GM23338 (cell line): Measurements from ENCODE around the gene ABCC6. TPM values are rescaled to one million over a fixed set of nuclear protein-coding genes. Genes with fewer than 3 reads are reported as not detected.
A peak's percentile ranks its signal among the peaks of the same experiment; 100 is the strongest.

Source experiments
- ATAC-seq: fragments of 200-7000 bp; cut with Tn5 transposase; 3 replicates; pipeline ENCODE4 v1.9.1; 2020
- DNase-seq: peaks from one replicate; pipeline ENCODE4 v3.0.0-alpha.2; 2015; ENCODE audit warnings: low spot score
- H2AFZ ChIP-seq: fragments of 200-600 bp; sonication (generic); 2 replicates; pipeline ENCODE4 v1.8.0; 2016; ENCODE audit warnings: antibody characterized with exemption, mild to moderate bottlenecking, moderate library complexity
- H3F3A ChIP-seq: fragments of 200-600 bp; sonication (generic); replicated peaks from 2 replicates; pipeline ENCODE4 v1.8.0; 2017; ENCODE audit warnings: antibody characterized with exemption, mixed run types, low read depth
- H3K27ac ChIP-seq: fragments of 200-600 bp; sonication (generic); 2 replicates; pipeline ENCODE4 v1.6.1; 2016; ENCODE audit warnings: low read depth
- H3K27me3 ChIP-seq: fragments of 200-600 bp; sonication (generic); 2 replicates; pipeline ENCODE4 v1.8.0; 2016; ENCODE audit warnings: mild to moderate bottlenecking, mixed run types, moderate library complexity; ENCODE audit not compliant: insufficient read depth
- H3K36me3 ChIP-seq: fragments of 200-600 bp; sonication (generic); 2 replicates; pipeline ENCODE4 v1.8.0; 2016; ENCODE audit warnings: mild to moderate bottlenecking; ENCODE audit not compliant: insufficient read depth
- H3K4me1 ChIP-seq: fragments of 200-600 bp; sonication (generic); 2 replicates; pipeline ENCODE4 v1.8.0; 2016; ENCODE audit warnings: mild to moderate bottlenecking, moderate library complexity; ENCODE audit not compliant: insufficient read depth
- H3K4me2 ChIP-seq: fragments of 200-600 bp; sonication (generic); 2 replicates; pipeline ENCODE4 v1.7.1; 2017; ENCODE audit warnings: mixed run types
- H3K4me3 ChIP-seq: fragments of 200-600 bp; sonication (generic); 2 replicates; pipeline ENCODE4 v1.6.1; 2016; ENCODE audit warnings: mixed run types
- H3K79me2 ChIP-seq: fragments of 200-600 bp; sonication (generic); replicated peaks from 2 replicates; pipeline ENCODE4 v1.8.0; 2017; ENCODE audit warnings: mild to moderate bottlenecking; ENCODE audit not compliant: insufficient read depth
- H3K9me2 ChIP-seq: fragments of 200-600 bp; sonication (generic); 2 replicates; pipeline ENCODE4 v1.8.0; 2017; ENCODE audit not compliant: insufficient read depth
- H4K20me1 ChIP-seq: fragments of 200-600 bp; sonication (generic); replicated peaks from 2 replicates; pipeline ENCODE4 v1.8.0; 2017; ENCODE audit warnings: mild to moderate bottlenecking; ENCODE audit not compliant: insufficient read depth
- H3K27ac Mint-ChIP-seq: 2 replicates; pipeline ENCODE4 v1.8.0; 2020; ENCODE audit warnings: inconsistent platforms, mild to moderate bottlenecking, moderate library complexity, mixed read lengths
- H3K27me3 Mint-ChIP-seq: 3 replicates; pipeline ENCODE4 v1.8.0; 2022; ENCODE audit warnings: low read depth, mild to moderate bottlenecking, moderate library complexity, mixed read lengths, inconsistent platforms; ENCODE audit not compliant: insufficient read depth, poor library complexity
- H3K36me3 Mint-ChIP-seq: 3 replicates; pipeline ENCODE4 v1.8.0; 2021; ENCODE audit warnings: low read depth, mild to moderate bottlenecking, inconsistent platforms, moderate library complexity, mixed read lengths
- H3K4me1 Mint-ChIP-seq: 3 replicates; pipeline ENCODE4 v1.8.0; 2020; ENCODE audit warnings: mild to moderate bottlenecking, inconsistent platforms, mixed read lengths
- H3K4me3 Mint-ChIP-seq: 3 replicates; pipeline ENCODE4 v1.8.0; 2021; ENCODE audit warnings: moderate library complexity, mild to moderate bottlenecking, inconsistent platforms, mixed read lengths
- H3K9me3 Mint-ChIP-seq: 3 replicates; pipeline ENCODE4 v1.8.0; 2020; ENCODE audit warnings: moderate library complexity, mild to moderate bottlenecking, inconsistent platforms, mixed read lengths
- EZH2 ChIP-seq: fragments of 200-600 bp; sonication (generic); IDR thresholded peaks from one replicate; pipeline ENCODE4 v1.8.0; 2017; ENCODE audit warnings: antibody characterized with exemption, mild to moderate bottlenecking, low read depth; ENCODE audit not compliant: unreplicated experiment
- EZH2phosphoT487 ChIP-seq: fragments of 200-600 bp; sonication (generic); IDR thresholded peaks from one replicate; pipeline ENCODE4 v1.8.1; 2018; ENCODE audit warnings: antibody characterized with exemption; ENCODE audit not compliant: unreplicated experiment
- JUNB ChIP-seq: IDR thresholded peaks from one replicate; pipeline ENCODE4 v1.6.1; 2016; ENCODE audit warnings: antibody characterized with exemption; ENCODE audit not compliant: unreplicated experiment
- NANOG ChIP-seq: IDR thresholded peaks from 2 replicates; pipeline ENCODE4 v1.6.1; 2016; ENCODE audit warnings: antibody characterized with exemption, borderline replicate concordance
- POLR2AphosphoS5 ChIP-seq: IDR thresholded peaks from 2 replicates; pipeline ENCODE4 v1.6.1; 2016; ENCODE audit warnings: antibody characterized with exemption, low read depth
- ZNF331 ChIP-seq: fragments of 250-450 bp; sonication (Bioruptor Pico); IDR thresholded peaks from 2 replicates; pipeline ENCODE4 v1.5.0; 2020; ENCODE audit warnings: low read depth, mild to moderate bottlenecking, moderate library complexity
- ZNF462 ChIP-seq: fragments of 250-450 bp; sonication (Bioruptor Pico); IDR thresholded peaks from 2 replicates; pipeline ENCODE4 v1.5.0; 2020; ENCODE audit warnings: mild to moderate bottlenecking, moderate library complexity
- polyA plus RNA-seq: library from polyadenylated mRNA; unstranded; fragments of >200 nt; fragmentation: Nextera tagmentation; extraction: Ambion mirVana; gene quantifications from 2 replicates; pipeline ENCODE4 v1.2.1, GENCODE V29; 2016
- total RNA-seq: library from RNA; depleted of rRNA; stranded (reverse); fragments of >200 nt; shearing (Covaris generic); gene quantifications from 2 replicates; pipeline ENCODE4 v1.2.3, GENCODE V29; 2014
- TF ChIP-seq, protein P1 (sequence below): IDR thresholded peaks from 2 replicates; pipeline ENCODE4 v1.6.1; 2016; ENCODE audit warnings: antibody characterized with exemption
- TF ChIP-seq, protein P2 (sequence below), 2 experiments: fragments of 200-600 bp in 1 of 2; sonication (generic) in 1 of 2; conservative IDR thresholded peaks; 2 replicates each; pipeline versions ENCODE4 v1.5.1 to v1.6.1; 2016 to 2017; ENCODE audit warnings: antibody characterized with exemption in 2 of 2, low read depth in 2 of 2, mild to moderate bottlenecking in 2 of 2, moderate library complexity in 1 of 2

The ABCC6 gene
- total and polyA plus RNA-seq, 2 experiments from 2014 or later: 0.73 to 2.8 TPM

DNA sequence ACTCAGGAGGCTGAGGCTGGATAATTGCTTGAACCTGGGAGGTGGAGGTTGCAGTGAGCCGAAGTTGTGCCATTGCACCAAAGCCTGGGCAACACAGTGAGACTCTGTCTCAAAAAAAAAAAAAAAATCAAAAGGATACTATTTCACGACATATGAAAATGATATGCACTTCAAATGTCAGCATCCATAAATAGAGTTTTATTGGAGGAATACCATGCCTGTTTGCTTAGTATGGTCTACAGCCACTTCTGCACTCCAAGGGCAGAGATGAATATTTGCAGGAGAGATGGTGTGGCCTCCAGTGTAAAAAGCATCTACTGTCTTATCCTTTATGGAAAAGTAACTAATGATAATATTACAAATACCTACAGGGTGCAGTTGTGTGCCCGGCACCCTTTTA is 27.2 kb downstream of the ABCC6 start:
- ATAC-seq: no peak
- no peak overlapping the region for H3K4me3 Mint-ChIP-seq

GRCh38 chr16:16191493-16192167 is 31.7 kb downstream of the ABCC6 start:
- no peaks in the 10 kb centered on the region for H3K79me2 ChIP-seq
- no peak overlapping the region for H3K4me3 ChIP-seq
- H3K27me3 ChIP-seq: no peaks in the 10 kb centered on the region
- no peak overlapping the region for H3K27ac ChIP-seq
- H3K36me3 ChIP-seq: no peaks in the 10 kb centered on the region
- no peaks in the 10 kb centered on the region for H3K9me2 ChIP-seq
- H3K4me1 ChIP-seq: no peaks in the 10 kb centered on the region
- no peaks in the 10 kb centered on the region for H4K20me1 ChIP-seq
- H3K4me1 Mint-ChIP-seq: peaks cover 8% of the 10 kb centered on the region
- H2AFZ ChIP-seq: peak overlapping the region; percentile 76
- H3K4me3 Mint-ChIP-seq: no peak overlapping the region
- H3F3A ChIP-seq: no peaks in the 10 kb centered on the region
- H3K9me3 Mint-ChIP-seq: no peaks in the 10 kb centered on the region
- ATAC-seq (no peak; the same call in 1 of the 3 replicates), DNase-seq (no peak)
- H3K27me3 Mint-ChIP-seq: peaks cover 8% of the 10 kb centered on the region
- no peak overlapping the region for H3K27ac Mint-ChIP-seq
- no peaks in the 10 kb centered on the region for H3K36me3 Mint-ChIP-seq
- no peak overlapping the region for H3K4me2 ChIP-seq
- TF ChIP-seq ZNF331 (CRISPR knock-in tag): no peak
- TF ChIP-seq, protein P1, sequence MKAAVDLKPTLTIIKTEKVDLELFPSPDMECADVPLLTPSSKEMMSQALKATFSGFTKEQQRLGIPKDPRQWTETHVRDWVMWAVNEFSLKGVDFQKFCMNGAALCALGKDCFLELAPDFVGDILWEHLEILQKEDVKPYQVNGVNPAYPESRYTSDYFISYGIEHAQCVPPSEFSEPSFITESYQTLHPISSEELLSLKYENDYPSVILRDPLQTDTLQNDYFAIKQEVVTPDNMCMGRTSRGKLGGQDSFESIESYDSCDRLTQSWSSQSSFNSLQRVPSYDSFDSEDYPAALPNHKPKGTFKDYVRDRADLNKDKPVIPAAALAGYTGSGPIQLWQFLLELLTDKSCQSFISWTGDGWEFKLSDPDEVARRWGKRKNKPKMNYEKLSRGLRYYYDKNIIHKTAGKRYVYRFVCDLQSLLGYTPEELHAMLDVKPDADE: no peak
- TF ChIP-seq EZH2: no peak
- TF ChIP-seq NANOG: no peak
- no peak for TF ChIP-seq POLR2AphosphoS5
- no peak for TF ChIP-seq ZNF462 (CRISPR knock-in tag)

More for the DNA sequence above, 27.2 kb downstream of the ABCC6 start:
- Mint-ChIP-seq H3K27me3 (peaks cover 7% of the 10 kb centered on the region), H3K4me1 (peaks cover 11% of the 10 kb centered on the region), H3K36me3 (no peaks in the 10 kb centered on the region), H3K9me3 (no peaks in the 10 kb centered on the region), H3K27ac (no peak overlapping the region)
- H4K20me1 ChIP-seq: no peaks in the 10 kb centered on the region
- H3K36me3 ChIP-seq: no peaks in the 10 kb centered on the region
- H3K27me3 ChIP-seq: no peaks in the 10 kb centered on the region
- no peak for DNase-seq
- H3K9me2 ChIP-seq: no peaks in the 10 kb centered on the region
- TF ChIP-seq, protein P2, sequence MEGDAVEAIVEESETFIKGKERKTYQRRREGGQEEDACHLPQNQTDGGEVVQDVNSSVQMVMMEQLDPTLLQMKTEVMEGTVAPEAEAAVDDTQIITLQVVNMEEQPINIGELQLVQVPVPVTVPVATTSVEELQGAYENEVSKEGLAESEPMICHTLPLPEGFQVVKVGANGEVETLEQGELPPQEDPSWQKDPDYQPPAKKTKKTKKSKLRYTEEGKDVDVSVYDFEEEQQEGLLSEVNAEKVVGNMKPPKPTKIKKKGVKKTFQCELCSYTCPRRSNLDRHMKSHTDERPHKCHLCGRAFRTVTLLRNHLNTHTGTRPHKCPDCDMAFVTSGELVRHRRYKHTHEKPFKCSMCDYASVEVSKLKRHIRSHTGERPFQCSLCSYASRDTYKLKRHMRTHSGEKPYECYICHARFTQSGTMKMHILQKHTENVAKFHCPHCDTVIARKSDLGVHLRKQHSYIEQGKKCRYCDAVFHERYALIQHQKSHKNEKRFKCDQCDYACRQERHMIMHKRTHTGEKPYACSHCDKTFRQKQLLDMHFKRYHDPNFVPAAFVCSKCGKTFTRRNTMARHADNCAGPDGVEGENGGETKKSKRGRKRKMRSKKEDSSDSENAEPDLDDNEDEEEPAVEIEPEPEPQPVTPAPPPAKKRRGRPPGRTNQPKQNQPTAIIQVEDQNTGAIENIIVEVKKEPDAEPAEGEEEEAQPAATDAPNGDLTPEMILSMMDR (conservative IDR thresholded peaks at IDR 0.05; ENCODE audit: low read depth in 2 of 2): no peak
- TF ChIP-seq EZH2phosphoT487 (no peak), JUNB (no peak), POLR2AphosphoS5 (no peak)
- H3K79me2 ChIP-seq: no peaks in the 10 kb centered on the region
- no peak overlapping the region for H3K4me3 ChIP-seq
- no peak overlapping the region for H2AFZ ChIP-seq
- H3F3A ChIP-seq: no peaks in the 10 kb centered on the region
- H3K27ac ChIP-seq: no peak overlapping the region
- H3K4me1 ChIP-seq: no peaks in the 10 kb centered on the region
- H3K4me2 ChIP-seq: no peak overlapping the region
